Endometrial microvascular endothelial cells (primary cell): ENCODE data around the gene TAF1D. TPM values are rescaled to one million over a fixed set of nuclear protein-coding genes. Genes with fewer than 3 reads are reported as not detected.

Source experiments
- in situ Hi-C: cut with HindIII; loops from 2 replicates; pipeline ENCODE4 v1.10.0; 2017; ENCODE audit warnings: low sequenced_read_pairs, low pct_unique_long_range_greater_than_20kb; ENCODE audit errors: inconsistent ontology term
- total RNA-seq: library from RNA; depleted of rRNA; stranded (reverse); fragments of >200 nt; gene quantifications from one replicate; pipeline ENCODE4 v1.2.3, GENCODE V29; 2015; ENCODE audit errors: inconsistent ontology term

TAF1D gene
- total RNA-seq, 1 donor from 2014 or later: 144 TPM

DNA sequence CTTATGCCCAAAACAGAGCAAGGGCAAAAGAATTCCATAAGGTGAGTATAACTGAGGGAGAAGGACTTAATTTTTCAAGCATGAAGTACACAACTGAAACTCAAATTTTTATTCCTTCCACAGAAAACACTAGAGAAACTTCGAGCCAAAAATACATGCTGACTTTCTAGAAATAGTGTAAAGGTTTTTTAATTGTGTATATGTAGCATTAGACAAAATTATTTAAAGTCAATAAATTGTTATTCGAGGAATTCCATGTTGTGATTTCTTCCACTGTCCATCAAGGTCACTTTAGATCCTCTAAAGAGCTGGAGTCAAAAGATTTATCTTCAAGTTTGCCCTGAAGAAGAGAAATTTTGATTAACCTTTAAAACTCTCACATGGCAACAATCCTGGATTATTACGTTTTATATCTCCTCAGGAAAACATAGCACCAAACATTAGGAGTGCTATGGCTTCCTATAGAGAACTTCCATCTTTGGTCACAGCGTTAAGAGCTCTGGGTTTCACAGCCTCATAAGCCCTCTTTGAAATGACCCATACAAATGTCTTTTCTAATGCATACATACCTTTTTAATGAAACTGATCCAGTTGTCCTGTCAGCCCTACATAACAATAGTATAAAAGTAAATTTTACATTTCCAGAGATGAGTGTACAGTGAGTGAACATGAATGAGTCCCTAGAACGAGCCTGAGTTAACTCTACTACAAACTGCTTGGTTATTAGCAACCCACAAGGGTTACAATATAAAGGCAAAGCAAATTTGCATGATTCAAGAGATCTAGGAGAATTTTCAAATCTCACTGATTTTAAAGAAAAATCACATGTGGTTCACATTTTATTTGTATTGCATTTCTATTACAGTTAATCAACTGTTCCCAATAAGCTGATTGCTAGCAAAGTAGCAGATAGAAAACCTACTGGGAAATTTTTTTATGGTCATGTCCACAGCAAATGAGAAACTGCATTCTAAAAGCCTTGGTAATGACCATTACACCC is 10.9 kb downstream of the TAF1D start:
- in situ Hi-C loops: no loop called here

DNA sequence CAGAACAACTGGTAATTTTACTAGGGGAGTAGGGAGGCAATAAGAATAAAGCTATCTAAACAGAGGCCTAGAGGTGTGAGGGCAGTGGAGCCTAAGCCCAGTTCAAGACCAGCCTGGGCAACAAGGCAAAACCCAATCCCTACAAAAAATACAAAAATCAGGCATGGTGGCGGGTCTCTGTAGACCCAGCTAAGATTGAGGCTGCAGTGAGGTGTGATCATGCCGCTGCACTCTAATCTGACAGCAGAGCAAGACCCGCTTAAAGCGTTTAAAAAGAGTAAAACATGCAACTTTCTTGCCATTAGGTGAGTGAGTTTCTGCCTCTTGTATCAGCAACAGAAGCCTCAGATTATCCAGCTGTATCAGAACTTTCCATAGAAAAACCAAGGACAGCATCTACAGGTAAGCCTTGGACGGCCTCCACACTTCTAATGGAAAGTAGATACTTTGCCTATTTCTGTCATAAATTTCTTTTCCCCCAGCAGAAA is 12.1 kb downstream of the TAF1D start:
- in situ Hi-C loops: no loop called here

- in situ Hi-C loops: no loop called here
Measured at GRCh38 chr11:93728792-93729128, 12.5 kb downstream of the TAF1D start.

GRCh38 chr11:93727985-93728791 is 13.1 kb downstream of the TAF1D start:
- in situ Hi-C loops: no loop called here

GRCh38 chr11:93724089-93724488 is 17.2 kb downstream of the TAF1D start:
- in situ Hi-C loops: no loop called here

- in situ Hi-C loops: no loop called here
Measured at GRCh38 chr11:93720522-93720921, 20.8 kb downstream of the TAF1D start.

GRCh38 chr11:93719310-93719709 is 22.0 kb downstream of the TAF1D start:
- in situ Hi-C loops: no loop called here

DNA sequence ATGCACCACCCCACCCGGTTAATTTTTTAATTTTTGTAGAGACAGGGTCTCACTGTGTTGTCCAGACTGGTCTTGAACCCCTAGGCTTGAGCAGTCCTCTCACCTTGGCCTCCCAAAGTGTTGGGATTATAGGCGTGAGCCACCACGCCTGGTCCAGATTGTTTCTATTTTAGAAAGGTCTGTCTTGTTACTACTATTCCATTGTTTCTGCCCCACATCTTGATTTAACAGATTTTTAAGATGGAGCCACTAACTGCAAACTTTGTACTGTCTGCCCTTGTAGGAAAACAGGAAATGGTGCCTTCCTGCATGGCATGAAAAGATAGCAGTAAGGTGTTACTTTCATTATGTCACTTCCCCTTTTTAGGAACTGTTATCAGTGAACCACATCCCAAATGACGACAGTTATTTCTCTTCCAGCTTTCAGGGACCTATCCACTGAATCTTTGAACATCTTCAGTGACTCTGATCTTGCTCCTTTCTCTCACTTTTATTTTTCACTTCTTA is 23.2 kb downstream of the TAF1D start:
- in situ Hi-C loops: no loop called here

GRCh38 chr11:93717501-93717900 is 23.8 kb downstream of the TAF1D start:
- in situ Hi-C loops: no loop called here

DNA sequence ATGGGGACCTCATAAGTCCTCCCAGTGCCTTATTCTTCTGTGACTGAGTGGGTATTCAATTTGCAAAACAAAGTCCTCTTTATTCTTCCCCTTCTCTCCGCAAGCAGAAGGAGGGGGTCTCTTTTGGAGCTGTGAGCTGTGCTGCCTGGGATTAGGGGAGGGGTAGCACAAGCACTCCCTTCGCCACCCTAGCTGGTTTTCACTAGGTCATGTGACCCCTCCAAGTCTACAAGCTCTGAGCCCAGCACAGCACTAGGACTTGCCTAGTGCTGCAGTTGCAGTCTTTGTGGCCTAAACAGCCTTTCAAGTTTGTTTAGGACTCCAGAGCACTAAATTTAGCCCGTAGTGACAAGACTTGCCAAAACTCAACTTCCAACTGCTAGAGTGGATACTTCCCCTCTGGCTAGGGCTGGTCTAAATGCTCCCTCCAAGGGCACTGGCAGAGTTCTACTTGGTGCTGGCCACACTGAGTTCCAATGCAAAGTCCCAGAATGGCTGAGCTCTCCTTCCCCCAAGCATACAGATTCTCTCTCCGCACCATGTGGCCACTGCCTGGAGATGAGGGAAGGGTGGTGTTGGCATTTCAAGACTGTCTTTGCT is 25.4 kb downstream of the TAF1D start:
- in situ Hi-C loops: no loop called here

DNA sequence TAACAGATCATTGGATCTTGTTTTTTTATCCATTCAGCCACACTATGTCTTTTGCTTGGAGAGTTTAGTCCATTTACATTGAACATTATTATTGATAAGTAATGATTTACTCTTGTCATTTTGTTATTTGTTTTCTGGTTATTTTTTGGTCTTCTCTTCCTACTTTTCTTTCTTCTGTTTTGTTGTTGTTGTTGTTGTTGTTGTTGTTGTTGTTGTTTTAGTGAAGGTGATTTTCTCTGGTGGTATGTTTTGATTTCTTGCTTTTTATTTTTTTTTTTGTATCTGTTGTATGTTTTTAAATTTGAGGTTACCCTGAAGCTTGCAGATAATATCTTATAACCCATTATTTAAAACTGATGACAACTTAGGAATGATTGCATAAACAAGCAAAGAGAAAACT is 28.6 kb downstream of the TAF1D start:
- in situ Hi-C loops: no loop called here

- in situ Hi-C loops: no loop called here
Measured at GRCh38 chr11:93710239-93710638, 31.1 kb downstream of the TAF1D start.

- in situ Hi-C loops: no loop called here
Measured at GRCh38 chr11:93704237-93704636, 37.1 kb downstream of the TAF1D start.

DNA sequence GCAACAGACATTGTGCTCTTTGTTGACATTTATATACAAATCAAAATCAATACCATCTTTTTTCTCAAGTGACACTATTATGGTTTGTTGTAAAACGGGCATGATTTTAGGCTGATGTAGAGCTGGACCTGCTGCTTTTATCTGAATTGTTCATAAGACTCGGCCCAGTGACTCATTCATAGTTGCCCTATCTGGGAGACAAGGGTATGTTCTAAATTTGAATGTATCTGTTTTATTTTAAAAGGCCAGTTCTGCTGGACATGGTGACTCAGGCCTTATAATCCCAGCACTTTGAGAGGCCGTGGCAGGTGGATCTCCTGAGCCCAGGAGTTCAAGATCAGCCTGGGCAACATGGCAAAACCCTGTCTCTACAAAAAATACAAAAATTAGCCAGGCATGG is 40.5 kb downstream of the TAF1D start:
- in situ Hi-C loops: no loop called here

DNA sequence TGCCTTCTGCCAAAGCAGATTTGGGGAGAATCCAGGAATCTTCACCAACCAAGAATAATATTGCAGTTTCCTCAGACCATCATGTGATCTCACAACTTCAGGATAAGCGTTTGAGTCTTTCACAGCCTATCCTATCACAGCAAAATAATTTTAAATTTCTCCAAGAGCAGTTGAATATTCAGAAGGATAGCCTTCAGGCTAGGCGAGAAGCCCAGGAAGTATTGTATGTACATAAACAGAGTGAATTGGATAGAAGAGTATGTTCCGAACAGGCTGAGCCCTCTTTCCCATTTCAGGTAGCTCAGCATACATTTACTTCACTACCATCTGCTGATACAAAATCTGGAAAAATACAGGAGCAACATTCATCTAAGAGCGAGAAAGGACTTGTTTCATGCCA is 43.7 kb downstream of the TAF1D start:
- in situ Hi-C loops: no loop called here

- in situ Hi-C loops: no loop called here
Measured at GRCh38 chr11:93694557-93694956, 46.7 kb downstream of the TAF1D start.

- in situ Hi-C loops: no loop called here
Measured at GRCh38 chr11:93694109-93694508, 47.2 kb downstream of the TAF1D start.

GRCh38 chr11:93689240-93689639 is 52.1 kb downstream of the TAF1D start:
- in situ Hi-C loops: no loop called here

GRCh38 chr11:93686812-93687211 is 54.5 kb downstream of the TAF1D start:
- in situ Hi-C loops: no loop called here
